ENCODE measurements around the gene MMP21. TPM values are rescaled to one million over a fixed set of nuclear protein-coding genes. Genes with fewer than 3 reads are reported as not detected.

Gene MMP21
- total and polyA plus RNA-seq, 2 experiments from 2014 or later: not detected

GRCh38 chr10:125778556-125778955 lies 2.9 kb upstream of the MMP21 start:
- no peaks in the 10 kb centered on the region; the same call in 2 of the 3 replicates for H3K4me1 Mint-ChIP-seq
- Histone ChIP-seq H2AFZ (no peak overlapping the region), H3F3A (replicated peaks; ENCODE audit: low read depth) (no peaks in the 10 kb centered on the region), H3K4me1 (ENCODE audit: insufficient read depth) (no peaks in the 10 kb centered on the region), H3K9me2 (ENCODE audit: insufficient read depth) (no peaks in the 10 kb centered on the region), H3K27me3 (ENCODE audit: insufficient read depth) (no peaks in the 10 kb centered on the region), H3K36me3 (ENCODE audit: insufficient read depth) (no peaks in the 10 kb centered on the region), H4K20me1 (replicated peaks; ENCODE audit: insufficient read depth) (no peaks in the 10 kb centered on the region), H3K79me2 (replicated peaks; ENCODE audit: insufficient read depth) (no peaks in the 10 kb centered on the region), H3K4me3 (no peak overlapping the region), H3K4me2 (no peak overlapping the region), H3K27ac (ENCODE audit: low read depth) (no peak overlapping the region)
- no peak overlapping the region for H3K4me3 Mint-ChIP-seq
- no peak overlapping the region for H3K27ac Mint-ChIP-seq
- no peaks in the 10 kb centered on the region; the same call in 2 of the 3 replicates for H3K36me3 Mint-ChIP-seq (ENCODE audit: low read depth)
- H3K27me3 Mint-ChIP-seq (ENCODE audit: insufficient read depth, low read depth, poor library complexity): no peaks in the 10 kb centered on the region
- TF ChIP-seq STAT1 (IDR thresholded peaks at IDR 0.05; ENCODE audit: unreplicated experiment) (no peak), CREB1 (CRISPR knock-in tag; IDR thresholded peaks at IDR 0.05; ENCODE audit: low read depth) (no peak), ETS1 (IDR thresholded peaks at IDR 0.05) (no peak), ZNF331 (CRISPR knock-in tag; IDR thresholded peaks at IDR 0.05; ENCODE audit: low read depth) (no peak), JUNB (IDR thresholded peaks at IDR 0.05; ENCODE audit: unreplicated experiment) (no peak), ZNF114 (CRISPR knock-in tag; IDR thresholded peaks at IDR 0.05) (no peak), EZH2 (IDR thresholded peaks at IDR 0.05; ENCODE audit: low read depth, unreplicated experiment) (no peak), EZH2phosphoT487 (IDR thresholded peaks at IDR 0.05; ENCODE audit: unreplicated experiment) (no peak), ZNF462 (CRISPR knock-in tag; IDR thresholded peaks at IDR 0.05) (no peak), NANOG (IDR thresholded peaks at IDR 0.05; ENCODE audit: borderline replicate concordance) (no peak), POLR2AphosphoS5 (IDR thresholded peaks at IDR 0.05; ENCODE audit: low read depth) (no peak)
- TF ChIP-seq, protein P1, sequence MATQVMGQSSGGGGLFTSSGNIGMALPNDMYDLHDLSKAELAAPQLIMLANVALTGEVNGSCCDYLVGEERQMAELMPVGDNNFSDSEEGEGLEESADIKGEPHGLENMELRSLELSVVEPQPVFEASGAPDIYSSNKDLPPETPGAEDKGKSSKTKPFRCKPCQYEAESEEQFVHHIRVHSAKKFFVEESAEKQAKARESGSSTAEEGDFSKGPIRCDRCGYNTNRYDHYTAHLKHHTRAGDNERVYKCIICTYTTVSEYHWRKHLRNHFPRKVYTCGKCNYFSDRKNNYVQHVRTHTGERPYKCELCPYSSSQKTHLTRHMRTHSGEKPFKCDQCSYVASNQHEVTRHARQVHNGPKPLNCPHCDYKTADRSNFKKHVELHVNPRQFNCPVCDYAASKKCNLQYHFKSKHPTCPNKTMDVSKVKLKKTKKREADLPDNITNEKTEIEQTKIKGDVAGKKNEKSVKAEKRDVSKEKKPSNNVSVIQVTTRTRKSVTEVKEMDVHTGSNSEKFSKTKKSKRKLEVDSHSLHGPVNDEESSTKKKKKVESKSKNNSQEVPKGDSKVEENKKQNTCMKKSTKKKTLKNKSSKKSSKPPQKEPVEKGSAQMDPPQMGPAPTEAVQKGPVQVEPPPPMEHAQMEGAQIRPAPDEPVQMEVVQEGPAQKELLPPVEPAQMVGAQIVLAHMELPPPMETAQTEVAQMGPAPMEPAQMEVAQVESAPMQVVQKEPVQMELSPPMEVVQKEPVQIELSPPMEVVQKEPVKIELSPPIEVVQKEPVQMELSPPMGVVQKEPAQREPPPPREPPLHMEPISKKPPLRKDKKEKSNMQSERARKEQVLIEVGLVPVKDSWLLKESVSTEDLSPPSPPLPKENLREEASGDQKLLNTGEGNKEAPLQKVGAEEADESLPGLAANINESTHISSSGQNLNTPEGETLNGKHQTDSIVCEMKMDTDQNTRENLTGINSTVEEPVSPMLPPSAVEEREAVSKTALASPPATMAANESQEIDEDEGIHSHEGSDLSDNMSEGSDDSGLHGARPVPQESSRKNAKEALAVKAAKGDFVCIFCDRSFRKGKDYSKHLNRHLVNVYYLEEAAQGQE (IDR thresholded peaks at IDR 0.05; ENCODE audit: unreplicated experiment): no peak
- TF ChIP-seq, protein P2, sequence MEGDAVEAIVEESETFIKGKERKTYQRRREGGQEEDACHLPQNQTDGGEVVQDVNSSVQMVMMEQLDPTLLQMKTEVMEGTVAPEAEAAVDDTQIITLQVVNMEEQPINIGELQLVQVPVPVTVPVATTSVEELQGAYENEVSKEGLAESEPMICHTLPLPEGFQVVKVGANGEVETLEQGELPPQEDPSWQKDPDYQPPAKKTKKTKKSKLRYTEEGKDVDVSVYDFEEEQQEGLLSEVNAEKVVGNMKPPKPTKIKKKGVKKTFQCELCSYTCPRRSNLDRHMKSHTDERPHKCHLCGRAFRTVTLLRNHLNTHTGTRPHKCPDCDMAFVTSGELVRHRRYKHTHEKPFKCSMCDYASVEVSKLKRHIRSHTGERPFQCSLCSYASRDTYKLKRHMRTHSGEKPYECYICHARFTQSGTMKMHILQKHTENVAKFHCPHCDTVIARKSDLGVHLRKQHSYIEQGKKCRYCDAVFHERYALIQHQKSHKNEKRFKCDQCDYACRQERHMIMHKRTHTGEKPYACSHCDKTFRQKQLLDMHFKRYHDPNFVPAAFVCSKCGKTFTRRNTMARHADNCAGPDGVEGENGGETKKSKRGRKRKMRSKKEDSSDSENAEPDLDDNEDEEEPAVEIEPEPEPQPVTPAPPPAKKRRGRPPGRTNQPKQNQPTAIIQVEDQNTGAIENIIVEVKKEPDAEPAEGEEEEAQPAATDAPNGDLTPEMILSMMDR (conservative IDR thresholded peaks at IDR 0.05; ENCODE audit: low read depth in 2 of 2): no peak
- no peak for ATAC-seq
- DNase-seq (ENCODE audit: low spot score): no peak
- H3K9me3 Mint-ChIP-seq: peaks cover 5% of the 10 kb centered on the region; the same call in 2 of the 3 replicates
